Measurements from ENCODE around the gene ARHGAP6. TPM values are rescaled to one million over a fixed set of nuclear protein-coding genes. Genes with fewer than 3 reads are reported as not detected.

ARHGAP6 gene
- total and polyA plus RNA-seq, 2 of the 4 experiments (the other 2 are of a cell fraction): 1.4 to 1.8 TPM

DNA sequence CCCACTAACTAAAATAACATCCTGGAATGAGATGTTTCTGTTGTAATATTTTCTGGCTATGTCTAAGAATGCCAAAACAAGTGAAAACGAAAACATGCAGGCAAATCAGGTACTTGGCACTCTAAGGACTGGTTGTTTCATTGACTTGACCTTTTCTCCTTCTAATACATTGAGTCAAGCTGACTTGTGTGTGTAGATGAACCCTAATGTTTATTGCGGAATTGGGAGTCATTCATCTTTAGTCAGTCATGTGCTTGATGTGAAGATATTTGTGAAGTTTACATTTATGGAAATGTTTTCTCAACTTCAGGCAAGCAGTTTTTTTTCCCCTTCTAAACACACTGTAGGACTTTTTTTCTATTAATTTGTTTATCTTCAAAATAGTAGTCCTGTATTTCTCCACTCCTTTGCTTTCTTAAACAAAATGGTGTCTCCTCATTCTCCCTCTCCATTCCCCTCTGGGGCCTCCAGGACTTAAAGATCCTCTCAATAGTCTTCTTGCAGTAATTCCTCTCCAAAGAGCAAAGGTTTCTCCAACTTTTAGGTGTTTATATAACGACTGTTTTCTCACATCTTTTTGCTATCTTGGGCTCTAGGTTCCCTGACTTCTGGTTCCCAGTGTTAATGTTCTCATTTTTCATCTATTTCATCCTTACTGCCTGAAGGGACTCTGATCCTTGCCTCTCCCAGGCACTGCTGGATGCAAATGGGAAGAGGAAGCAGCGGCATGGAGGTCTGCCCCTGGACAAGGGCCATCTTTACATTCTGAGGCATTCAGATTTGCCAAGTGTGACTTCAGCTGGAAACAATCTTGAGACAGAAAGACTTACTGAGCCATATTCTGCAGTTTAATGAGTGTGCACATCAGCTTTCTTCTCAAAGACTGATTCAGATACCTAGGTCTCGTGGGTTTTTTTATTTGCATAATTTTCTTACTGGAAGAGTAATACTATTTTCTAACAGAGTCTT, 166.4 kb downstream of the ARHGAP6 start:
- ATAC-seq (ENCODE audit: low read depth): peak; percentile 62
- dilution Hi-C loops (cut with HindIII; ENCODE audit: low sequenced_read_pairs, unreplicated experiment): no loop called here
- BruUV-seq (replicated peaks): no TSS peak
- peak overlapping the region; percentile 57 to 66 for H4K8ac ChIP-seq (ENCODE audit: low read depth in 2 of 2, low read length in 2 of 2)
- H4K5ac ChIP-seq (ENCODE audit: low read depth, low read length): peak overlapping the region; percentile 61; the same call in 1 of the 2 replicates
- H2AFZ ChIP-seq (replicated peaks; ENCODE audit: low read length, poor library complexity): peak overlapping the region; percentile 54
- in situ Hi-C loops (cut with MboI; ENCODE audit: low sequenced_read_pairs): no loop called here
- peak overlapping the region; percentile 88 for H2BK5ac ChIP-seq (ENCODE audit: low read depth, low read length, poor library complexity, severe bottlenecking)
- H2BK120ac ChIP-seq (ENCODE audit: low read depth, low read length): peak overlapping the region; percentile 53
- peak overlapping the region; percentile 92 for H3K27ac ChIP-seq (ENCODE audit: insufficient read depth, low read length)
- H2BK20ac ChIP-seq (ENCODE audit: low read depth, low read length): peak overlapping the region; percentile 26; the same call in 1 of the 2 replicates
- no peak overlapping the region for H2AK9ac ChIP-seq (replicated peaks; ENCODE audit: low read depth, low read length, poor library complexity)
- H3K4me3 ChIP-seq (ENCODE audit: insufficient read depth, low read depth, low read length): no peak overlapping the region
- H3K23ac ChIP-seq (ENCODE audit: low read depth, low read length): no peak overlapping the region
- no peaks in the 10 kb centered on the region; the same call in 1 of the 2 replicates for H3K4me1 ChIP-seq (ENCODE audit: control insufficient read depth, insufficient read depth, low read length)
- CTCF ChIA-PET: interaction anchor here (0.6 kb wide), 1 partner anchor 74 kb away, joined by 3 read pairs; no protein-coding TSS in a partner anchor
- 0 out of 2 replicates have a peak overlapping the region, but pooled peaks have one; percentile 24 for H3K14ac ChIP-seq (replicated peaks; ENCODE audit: low read depth, low read length)
- H2BK15ac ChIP-seq (ENCODE audit: low read depth, low read length): peak overlapping the region; percentile 34; the same call in 2 of the 3 replicates
- peak overlapping the region; percentile 39; the same call in 1 of the 2 replicates for H3K4ac ChIP-seq (ENCODE audit: low read depth, low read length)
- intact Hi-C loops (cut with micrococcal nuclease): no loop called here
- H3K4me2 ChIP-seq (ENCODE audit: low read depth, low read length): peak overlapping the region; percentile 12; the same call in 1 of the 2 replicates
- no peak overlapping the region for H2AK5ac ChIP-seq (ENCODE audit: low read depth, low read length)
- WGBS, 2 experiments (ENCODE audit: extremely low coverage in 2 of 2, insufficient read length in 1 of 2): 13% methylated on average over 1 of the region's 5 CpGs; no CpG with 5 or more reads in 1 of the 2 experiments
- no peaks in the 10 kb centered on the region for H3K27me3 ChIP-seq (ENCODE audit: control insufficient read depth, insufficient read depth, low read length)
- DNase-seq: peak; percentile 78
- H4K20me1 ChIP-seq (ENCODE audit: insufficient read depth, low read length): no peaks in the 10 kb centered on the region
- H3K56ac ChIP-seq (ENCODE audit: extremely low read depth, insufficient read depth, low read length): 0 out of 2 replicates have a peak overlapping the region, but pooled peaks have one; percentile 35
- POLR2A ChIA-PET (ENCODE audit: unreplicated experiment): no interaction called here
- H3K9me1 ChIP-seq (ENCODE audit: insufficient read depth, low read length): no peaks in the 10 kb centered on the region
- peak overlapping the region; percentile 61 for H4K91ac ChIP-seq (ENCODE audit: insufficient read depth, low read depth, low read length)
- H3K18ac ChIP-seq (ENCODE audit: low read depth, low read length): peak overlapping the region; percentile 61; the same call in 1 of the 2 replicates
- H3K79me1 ChIP-seq (ENCODE audit: low read depth in 1 of 2, low read length in 2 of 2): no peaks in the 10 kb centered on the region
- 0 out of 2 replicates have a peak, but pooled peaks cover 2% of the 10 kb centered on the region for H3K9me3 ChIP-seq (ENCODE audit: control insufficient read depth, insufficient read depth, low read length)
- no peaks in the 10 kb centered on the region for H3K36me3 ChIP-seq (ENCODE audit: control insufficient read depth, insufficient read depth, low read length)
- no peak overlapping the region for H3K9ac ChIP-seq (ENCODE audit: low read depth, low read length)
- TF ChIP-seq CEBPB (IDR thresholded peaks at IDR 0.05; ENCODE audit: low read depth, low read length): no peak
- no peak for TF ChIP-seq FOS (IDR thresholded peaks at IDR 0.05; ENCODE audit: low read depth, low read length)
- TF ChIP-seq RFX5 (IDR thresholded peaks at IDR 0.05; ENCODE audit: low read depth, low read length): no peak
- TF ChIP-seq, protein P1, sequence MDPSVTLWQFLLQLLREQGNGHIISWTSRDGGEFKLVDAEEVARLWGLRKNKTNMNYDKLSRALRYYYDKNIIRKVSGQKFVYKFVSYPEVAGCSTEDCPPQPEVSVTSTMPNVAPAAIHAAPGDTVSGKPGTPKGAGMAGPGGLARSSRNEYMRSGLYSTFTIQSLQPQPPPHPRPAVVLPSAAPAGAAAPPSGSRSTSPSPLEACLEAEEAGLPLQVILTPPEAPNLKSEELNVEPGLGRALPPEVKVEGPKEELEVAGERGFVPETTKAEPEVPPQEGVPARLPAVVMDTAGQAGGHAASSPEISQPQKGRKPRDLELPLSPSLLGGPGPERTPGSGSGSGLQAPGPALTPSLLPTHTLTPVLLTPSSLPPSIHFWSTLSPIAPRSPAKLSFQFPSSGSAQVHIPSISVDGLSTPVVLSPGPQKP (IDR thresholded peaks at IDR 0.05; ENCODE audit: borderline replicate concordance, low read depth, low read length): no peak
- no peak for TF ChIP-seq MAZ (IDR thresholded peaks at IDR 0.05; ENCODE audit: borderline replicate concordance, low read depth, low read length)
- TF ChIP-seq, protein P2, sequence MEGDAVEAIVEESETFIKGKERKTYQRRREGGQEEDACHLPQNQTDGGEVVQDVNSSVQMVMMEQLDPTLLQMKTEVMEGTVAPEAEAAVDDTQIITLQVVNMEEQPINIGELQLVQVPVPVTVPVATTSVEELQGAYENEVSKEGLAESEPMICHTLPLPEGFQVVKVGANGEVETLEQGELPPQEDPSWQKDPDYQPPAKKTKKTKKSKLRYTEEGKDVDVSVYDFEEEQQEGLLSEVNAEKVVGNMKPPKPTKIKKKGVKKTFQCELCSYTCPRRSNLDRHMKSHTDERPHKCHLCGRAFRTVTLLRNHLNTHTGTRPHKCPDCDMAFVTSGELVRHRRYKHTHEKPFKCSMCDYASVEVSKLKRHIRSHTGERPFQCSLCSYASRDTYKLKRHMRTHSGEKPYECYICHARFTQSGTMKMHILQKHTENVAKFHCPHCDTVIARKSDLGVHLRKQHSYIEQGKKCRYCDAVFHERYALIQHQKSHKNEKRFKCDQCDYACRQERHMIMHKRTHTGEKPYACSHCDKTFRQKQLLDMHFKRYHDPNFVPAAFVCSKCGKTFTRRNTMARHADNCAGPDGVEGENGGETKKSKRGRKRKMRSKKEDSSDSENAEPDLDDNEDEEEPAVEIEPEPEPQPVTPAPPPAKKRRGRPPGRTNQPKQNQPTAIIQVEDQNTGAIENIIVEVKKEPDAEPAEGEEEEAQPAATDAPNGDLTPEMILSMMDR (conservative IDR thresholded peaks at IDR 0.05; ENCODE audit: low read depth, low read length): no peak
- TF ChIP-seq SMC3 (IDR thresholded peaks at IDR 0.05; ENCODE audit: low read depth, low read length): no peak
- TF ChIP-seq, protein P3, sequence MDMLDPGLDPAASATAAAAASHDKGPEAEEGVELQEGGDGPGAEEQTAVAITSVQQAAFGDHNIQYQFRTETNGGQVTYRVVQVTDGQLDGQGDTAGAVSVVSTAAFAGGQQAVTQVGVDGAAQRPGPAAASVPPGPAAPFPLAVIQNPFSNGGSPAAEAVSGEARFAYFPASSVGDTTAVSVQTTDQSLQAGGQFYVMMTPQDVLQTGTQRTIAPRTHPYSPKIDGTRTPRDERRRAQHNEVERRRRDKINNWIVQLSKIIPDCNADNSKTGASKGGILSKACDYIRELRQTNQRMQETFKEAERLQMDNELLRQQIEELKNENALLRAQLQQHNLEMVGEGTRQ (IDR thresholded peaks at IDR 0.05; ENCODE audit: low read depth, low read length): no peak
- TF ChIP-seq POLR2A (IDR thresholded peaks at IDR 0.05; ENCODE audit: low read depth, low read length): no peak
- TF ChIP-seq RAD21 (IDR thresholded peaks at IDR 0.05; ENCODE audit: low read length): no peak
- TF ChIP-seq MAFK (IDR thresholded peaks at IDR 0.05; ENCODE audit: low read depth, low read length): no peak
- no peak for TF ChIP-seq MXI1 (IDR thresholded peaks at IDR 0.05; ENCODE audit: borderline replicate concordance, low read depth, low read length)
- TF ChIP-seq BHLHE40 (IDR thresholded peaks at IDR 0.05; ENCODE audit: low read depth, low read length): no peak
